GM12892 (cell line): Measurements from ENCODE around the gene NTSR1.

Experiments used
- DNase-seq: peaks from one replicate; pipeline ENCODE4 v3.0.0; 2011; ENCODE audit not compliant: insufficient read length
- FAIRE-seq: peaks from 2 replicates; lab custom pipeline; 2011; peaks lifted over from hg19 to GRCh38; lab: Jason Lieb, UNC
- POLR2A ChIP-seq: IDR thresholded peaks from 2 replicates; pipeline ENCODE4 v1.6.1; 2011; ENCODE audit warnings: low read depth, low read length, control low read depth
- POLR2AphosphoS5 ChIP-seq: IDR thresholded peaks from 2 replicates; pipeline ENCODE4 v1.6.1; 2011; ENCODE audit warnings: low read depth, low read length, control low read depth
- TAF1 ChIP-seq: IDR thresholded peaks from 2 replicates; pipeline ENCODE4 v1.6.1; 2011; ENCODE audit warnings: low read depth, mild to moderate bottlenecking, control low read depth, low read length, borderline replicate concordance

The NTSR1 gene

GRCh38 chr20:62716198-62716940, 7.7 kb downstream of the NTSR1 start:
- FAIRE-seq (no peak), DNase-seq (no peak)
- TF ChIP-seq TAF1 (no peak), POLR2A (no peak), POLR2AphosphoS5 (no peak)

- FAIRE-seq: no peak
- DNase-seq: no peak
- TF ChIP-seq POLR2A (no peak), TAF1 (no peak), POLR2AphosphoS5 (no peak)
These were observed 8.3 kb downstream of the NTSR1 start for GRCh38 chr20:62716941-62717310.

GRCh38 chr20:62717933-62718332, 9.3 kb downstream of the NTSR1 start:
- DNase-seq (no peak), FAIRE-seq (no peak)
- no peak for TF ChIP-seq POLR2AphosphoS5
- TF ChIP-seq TAF1: no peak
- no peak for TF ChIP-seq POLR2A

- TF ChIP-seq TAF1 (no peak), POLR2A (no peak), POLR2AphosphoS5 (no peak)
- no peak for FAIRE-seq
- DNase-seq: no peak
These were observed 9.9 kb downstream of the NTSR1 start for GRCh38 chr20:62718546-62718945.

GRCh38 chr20:62719250-62719935, 10.8 kb downstream of the NTSR1 start:
- DNase-seq (no peak), FAIRE-seq (no peak)
- no peak for TF ChIP-seq POLR2A
- TF ChIP-seq POLR2AphosphoS5: no peak
- no peak for TF ChIP-seq TAF1

- TF ChIP-seq TAF1 (no peak), POLR2A (no peak), POLR2AphosphoS5 (no peak)
These were observed 13.1 kb downstream of the NTSR1 start for GRCh38 chr20:62721511-62722370.

GRCh38 chr20:62722627-62723026, 14.0 kb downstream of the NTSR1 start:
- DNase-seq (no peak), FAIRE-seq (no peak)
- TF ChIP-seq TAF1 (no peak), POLR2A (no peak), POLR2AphosphoS5 (no peak)

More at GRCh38 chr20:62721511-62722370, 13.1 kb downstream of the NTSR1 start:
- no peak for DNase-seq
- no peak for FAIRE-seq

- FAIRE-seq (no peak), DNase-seq (no peak)
- no peak for TF ChIP-seq POLR2AphosphoS5
These were observed 14.7 kb downstream of the NTSR1 start for GRCh38 chr20:62723351-62723750.

GRCh38 chr20:62723768-62724450, 15.3 kb downstream of the NTSR1 start:
- FAIRE-seq (no peak), DNase-seq (no peak)
- TF ChIP-seq POLR2A (no peak), TAF1 (no peak), POLR2AphosphoS5 (no peak)

- TF ChIP-seq TAF1: no peak
- no peak for TF ChIP-seq POLR2A
- TF ChIP-seq POLR2AphosphoS5: no peak
- DNase-seq: no peak
- no peak for FAIRE-seq
These were observed 16.3 kb downstream of the NTSR1 start for GRCh38 chr20:62724692-62725595.
